Activated T-helper 2 cell treated with anti-CD3 and anti-CD28 coated beads, Interferon-gamma antibody, Interleukin-2, Interleukin-4, amounts not matched to agents 10 μg/mL and 5 μg/mL and 100 μg/mL, durations not matched to agents 14 hours and 24 hours and 36 hours (primary cell): Measurements from ENCODE around the gene BLVRB. TPM values are rescaled to one million over a fixed set of nuclear protein-coding genes. Genes with fewer than 3 reads are reported as not detected.

Experiments
- DNase-seq: peaks from one replicate; pipeline ENCODE4 v3.0.0; 2021; ENCODE audit warnings: low spot score
- H3K27ac Mint-ChIP-seq: one replicate; pipeline ENCODE4 v1.8.0; 2021; ENCODE audit warnings: mixed read lengths
- H3K27me3 Mint-ChIP-seq: one replicate; pipeline ENCODE4 v1.8.0; 2021; ENCODE audit warnings: low read depth, mixed read lengths
- H3K36me3 Mint-ChIP-seq: one replicate; pipeline ENCODE4 v1.8.0; 2021; ENCODE audit warnings: low read depth, mixed read lengths
- H3K4me1 Mint-ChIP-seq: one replicate; pipeline ENCODE4 v1.8.0; 2021; ENCODE audit warnings: low read depth, mixed read lengths
- H3K4me3 Mint-ChIP-seq: one replicate; pipeline ENCODE4 v1.8.0; 2021; ENCODE audit warnings: low read depth, mild to moderate bottlenecking, moderate library complexity, mixed read lengths
- H3K9me3 Mint-ChIP-seq: one replicate; pipeline ENCODE4 v1.8.0; 2021; ENCODE audit warnings: mixed read lengths
- intact Hi-C: fragments of 100-400 bp; cut with micrococcal nuclease; formaldehyde crosslinking; loops from one replicate; pipeline ENCODE4 v1.15.1; 2023
- total RNA-seq: library from RNA; stranded (reverse); gene quantifications from 2 replicates; pipeline ENCODE4 v1.2.3, GENCODE V29; 2022

The BLVRB gene
- total RNA-seq = 10.4 and 11.3 TPM in 2 replicates

DNA sequence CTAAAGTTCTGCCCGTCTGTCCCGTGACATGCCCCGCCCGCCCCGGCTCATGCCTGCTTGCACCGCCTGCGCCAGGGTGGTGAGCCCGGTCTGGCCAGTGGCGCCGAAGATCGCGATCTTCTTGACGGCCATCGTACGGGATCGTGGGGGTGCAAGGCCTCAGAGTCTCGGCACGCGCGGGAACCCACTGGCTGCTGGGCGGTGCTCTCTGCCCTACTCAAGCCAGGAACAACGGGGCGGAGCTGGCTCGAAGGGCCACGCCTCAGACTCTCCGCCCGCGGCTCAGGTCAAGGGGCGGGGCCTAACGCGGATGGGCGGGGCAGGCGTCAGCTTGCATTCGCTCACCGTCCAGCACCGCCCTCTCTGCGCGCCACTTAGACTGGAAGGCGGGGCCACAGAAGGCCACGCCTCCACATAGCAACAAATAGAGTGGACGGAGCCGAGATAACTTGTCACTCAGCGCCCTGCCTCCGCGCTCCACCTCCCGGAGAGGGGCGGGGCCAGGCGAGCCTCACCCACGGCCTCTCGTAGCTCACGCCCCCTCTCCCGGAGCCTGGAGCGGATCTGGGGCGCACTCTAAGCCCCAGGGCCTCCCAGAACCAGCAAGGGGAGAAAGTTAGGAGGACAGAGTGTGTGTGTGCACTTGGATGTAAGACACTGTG is at the start of gene BLVRB:
BLVRB (minus strand) TSS at position 189 of the 662 bp plus-strand sequence; CDS start at position 132, 57 bp downstream.
- peak; percentile 99 for DNase-seq
- intact Hi-C loops = loop anchor here (1.0 to 5.0 kb wide), 3 partner anchors 22 to 147 kb away; no protein-coding TSS in a partner anchor
- Mint-ChIP-seq H3K9me3 (no peaks in the 10 kb centered on the region), H3K27me3 (peaks cover 24% of the 10 kb centered on the region), H3K4me1 (peaks cover 21% of the 10 kb centered on the region), H3K4me3 (peak within 1 kb of the TSS; percentile 87), H3K27ac (peak within 1 kb of the TSS; percentile 78), H3K36me3 (peaks cover 5% of the 10 kb centered on the region)

DNA sequence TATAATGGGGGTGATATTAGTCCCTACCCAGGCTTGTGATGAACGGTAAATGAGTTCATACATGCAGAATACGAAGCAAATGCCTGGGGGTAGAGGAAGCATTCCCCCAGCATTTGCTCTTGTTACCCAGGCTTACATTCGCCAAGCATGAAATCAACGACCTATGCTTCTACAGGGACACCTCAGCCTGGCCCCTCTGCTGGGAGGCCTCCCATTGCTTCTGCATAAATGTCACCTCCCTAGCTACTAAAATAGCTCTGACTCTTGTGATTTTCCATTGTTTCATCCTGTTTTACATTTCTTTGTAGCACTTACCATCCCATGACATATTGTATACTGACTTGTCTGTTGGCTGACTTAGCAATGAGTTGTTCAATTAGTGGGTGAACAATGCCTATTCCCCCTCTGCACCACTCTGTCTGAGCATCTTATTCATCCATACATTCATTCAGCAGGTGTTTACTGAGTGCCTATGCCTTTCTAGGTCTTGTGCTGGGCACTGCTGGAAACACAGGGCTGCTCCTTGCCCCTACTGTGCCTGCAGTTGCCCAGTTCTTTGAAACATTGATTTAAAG is 48.3 kb upstream of the BLVRB start:
- H3K4me1 Mint-ChIP-seq = no peaks in the 10 kb centered on the region
- intact Hi-C loops = no loop called here
- no peak overlapping the region for H3K27ac Mint-ChIP-seq
- no peak for DNase-seq
- H3K9me3 Mint-ChIP-seq = no peaks in the 10 kb centered on the region
- H3K36me3 Mint-ChIP-seq = no peaks in the 10 kb centered on the region
- H3K4me3 Mint-ChIP-seq = no peak overlapping the region
- peaks cover 34% of the 10 kb centered on the region for H3K27me3 Mint-ChIP-seq

DNA sequence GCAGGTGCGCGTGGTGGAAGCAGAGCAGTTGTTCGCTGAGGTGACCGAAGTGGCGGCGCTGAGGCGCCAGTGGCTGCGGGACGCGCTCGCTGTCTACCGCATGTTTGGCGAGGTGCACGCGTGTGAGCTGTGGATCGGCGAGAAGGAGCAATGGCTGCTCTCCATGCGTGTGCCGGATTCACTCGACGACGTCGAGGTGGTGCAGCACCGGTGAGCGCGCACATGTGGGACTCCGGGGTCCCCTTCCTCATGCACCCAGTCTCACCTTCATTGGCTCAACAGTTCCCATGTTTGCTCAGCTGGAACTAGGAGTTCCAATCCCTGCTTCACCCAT is 47.8 kb upstream of the BLVRB start:
- H3K27me3 Mint-ChIP-seq = peaks cover 37% of the 10 kb centered on the region

DNA sequence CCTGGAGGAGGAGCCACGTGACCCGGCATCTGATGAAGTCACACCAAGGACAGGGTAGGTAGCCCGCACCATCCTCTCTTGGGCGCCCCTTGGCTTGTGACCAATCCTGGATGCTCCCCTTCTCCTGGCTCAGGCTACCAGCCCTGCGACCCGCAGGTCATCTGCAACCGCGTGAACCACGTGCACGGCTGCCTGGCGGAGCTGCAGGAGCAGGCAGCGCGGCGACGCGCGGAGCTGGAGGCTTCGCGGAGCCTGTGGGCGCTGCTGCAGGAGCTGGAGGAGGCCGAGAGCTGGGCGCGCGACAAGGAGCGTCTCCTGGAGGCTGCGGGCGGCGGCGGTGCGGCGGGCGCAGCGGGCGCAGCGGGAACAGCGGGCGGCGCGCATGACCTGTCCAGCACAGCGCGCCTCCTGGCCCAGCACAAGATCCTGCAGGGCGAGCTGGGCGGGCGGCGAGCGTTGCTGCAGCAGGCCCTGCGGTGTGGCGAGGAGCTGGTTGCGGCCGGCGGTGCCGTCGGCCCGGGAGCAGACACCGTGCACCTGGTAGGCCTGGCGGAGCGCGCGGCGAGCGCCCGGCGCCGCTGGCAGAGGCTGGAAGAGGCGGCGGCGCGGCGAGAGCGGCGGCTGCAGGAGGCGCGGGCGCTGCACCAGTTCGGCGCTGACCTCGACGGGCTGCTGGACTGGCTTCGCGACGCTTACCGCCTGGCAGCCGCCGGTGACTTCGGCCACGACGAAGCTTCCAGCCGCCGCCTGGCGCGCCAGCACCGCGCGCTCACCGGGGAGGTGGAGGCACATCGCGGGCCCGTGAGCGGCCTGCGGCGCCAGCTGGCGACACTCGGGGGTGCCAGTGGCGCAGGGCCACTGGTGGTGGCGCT is 47.2 kb upstream of the BLVRB start:
- Mint-ChIP-seq H3K4me1 (no peaks in the 10 kb centered on the region), H3K27ac (no peak overlapping the region), H3K4me3 (no peak overlapping the region), H3K9me3 (no peaks in the 10 kb centered on the region), H3K36me3 (no peaks in the 10 kb centered on the region), H3K27me3 (peaks cover 40% of the 10 kb centered on the region)
- intact Hi-C loops = no loop called here
- DNase-seq = no peak

More for the DNA sequence above, 47.8 kb upstream of the BLVRB start:
- no peaks in the 10 kb centered on the region for H3K4me1 Mint-ChIP-seq
- H3K36me3 Mint-ChIP-seq = no peaks in the 10 kb centered on the region
- H3K4me3 Mint-ChIP-seq = no peak overlapping the region
- H3K27ac Mint-ChIP-seq = no peak overlapping the region
- intact Hi-C loops = no loop called here
- DNase-seq = no peak
- no peaks in the 10 kb centered on the region for H3K9me3 Mint-ChIP-seq

DNA sequence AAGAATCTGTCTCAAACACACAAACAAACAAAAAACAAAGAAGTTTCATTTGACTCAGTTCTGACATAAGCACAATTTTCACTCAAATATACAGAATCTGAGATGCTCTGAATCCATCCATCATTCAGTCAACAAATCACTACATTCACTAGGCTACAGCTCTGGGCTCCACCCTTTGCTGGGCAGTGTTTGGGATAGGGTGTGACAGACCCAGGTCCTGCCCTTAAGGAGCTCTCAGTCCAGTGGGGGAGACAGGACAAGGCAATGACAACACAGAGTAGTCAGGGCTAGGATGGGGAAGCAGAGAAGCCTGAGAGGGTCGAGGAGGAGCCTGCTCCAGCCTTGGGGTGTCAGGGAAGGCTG is 46.5 kb upstream of the BLVRB start:
- H3K9me3 Mint-ChIP-seq = no peaks in the 10 kb centered on the region
- H3K27ac Mint-ChIP-seq = no peak overlapping the region
- no peaks in the 10 kb centered on the region for H3K36me3 Mint-ChIP-seq
- H3K27me3 Mint-ChIP-seq = peaks cover 41% of the 10 kb centered on the region
- intact Hi-C loops = no loop called here
- H3K4me1 Mint-ChIP-seq = no peaks in the 10 kb centered on the region
- DNase-seq = no peak
- H3K4me3 Mint-ChIP-seq = no peak overlapping the region

DNA sequence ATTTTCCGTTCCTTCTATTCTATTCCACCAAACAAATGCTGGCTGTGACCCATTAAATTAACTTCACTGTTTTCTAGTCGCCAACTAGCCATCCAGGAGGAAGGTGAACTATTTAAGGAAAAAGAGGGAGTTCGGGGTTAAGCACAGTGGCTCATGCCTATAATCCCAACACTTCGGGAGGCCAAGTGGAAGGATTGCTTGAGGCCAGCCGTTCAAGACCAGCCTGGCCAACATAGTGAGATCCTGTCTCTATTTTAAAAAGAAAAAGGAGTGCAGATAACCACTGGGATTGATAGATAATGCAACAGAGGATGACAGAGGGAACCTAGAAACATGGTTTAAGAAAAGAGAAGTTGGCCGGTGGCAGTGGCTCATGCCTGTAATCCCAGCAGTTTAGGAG is 45.9 kb upstream of the BLVRB start:
- intact Hi-C loops = no loop called here
- Mint-ChIP-seq H3K36me3 (no peaks in the 10 kb centered on the region), H3K27me3 (peaks cover 37% of the 10 kb centered on the region), H3K4me3 (no peak overlapping the region), H3K27ac (no peak overlapping the region), H3K9me3 (no peaks in the 10 kb centered on the region), H3K4me1 (no peaks in the 10 kb centered on the region)
- no peak for DNase-seq

DNA sequence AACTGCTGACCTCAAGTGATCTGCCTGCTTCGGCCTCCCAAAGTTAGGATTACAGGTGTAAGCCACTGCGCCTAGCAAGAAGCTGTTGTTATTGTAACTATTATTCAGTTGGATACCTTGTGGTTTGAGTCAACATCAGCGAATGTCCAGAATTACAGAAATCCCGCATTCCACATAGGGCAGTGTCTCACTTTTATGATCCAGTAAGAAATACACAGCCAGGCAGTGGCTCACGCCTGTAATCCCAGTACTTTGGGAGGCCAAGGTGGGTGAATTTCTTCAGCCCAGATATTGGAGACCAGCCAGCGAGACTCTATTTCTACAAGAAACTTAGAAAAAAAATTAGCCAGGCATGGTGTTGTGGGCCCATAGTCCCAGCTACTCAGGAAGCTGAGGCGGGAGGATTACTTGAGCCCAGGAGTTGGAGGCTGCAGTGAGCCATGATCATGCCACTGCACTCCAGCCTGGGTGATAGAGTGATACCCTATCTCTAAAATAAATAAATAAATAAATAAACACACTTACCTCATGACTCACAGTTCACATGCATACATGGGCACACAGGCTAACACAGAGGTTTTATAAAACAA is 45.1 kb upstream of the BLVRB start:
- no peaks in the 10 kb centered on the region for H3K4me1 Mint-ChIP-seq
- peaks cover 37% of the 10 kb centered on the region for H3K27me3 Mint-ChIP-seq
- H3K9me3 Mint-ChIP-seq = no peaks in the 10 kb centered on the region
- DNase-seq = no peak
- intact Hi-C loops = no loop called here
- no peaks in the 10 kb centered on the region for H3K36me3 Mint-ChIP-seq
- H3K27ac Mint-ChIP-seq = no peak overlapping the region
- no peak overlapping the region for H3K4me3 Mint-ChIP-seq

DNA sequence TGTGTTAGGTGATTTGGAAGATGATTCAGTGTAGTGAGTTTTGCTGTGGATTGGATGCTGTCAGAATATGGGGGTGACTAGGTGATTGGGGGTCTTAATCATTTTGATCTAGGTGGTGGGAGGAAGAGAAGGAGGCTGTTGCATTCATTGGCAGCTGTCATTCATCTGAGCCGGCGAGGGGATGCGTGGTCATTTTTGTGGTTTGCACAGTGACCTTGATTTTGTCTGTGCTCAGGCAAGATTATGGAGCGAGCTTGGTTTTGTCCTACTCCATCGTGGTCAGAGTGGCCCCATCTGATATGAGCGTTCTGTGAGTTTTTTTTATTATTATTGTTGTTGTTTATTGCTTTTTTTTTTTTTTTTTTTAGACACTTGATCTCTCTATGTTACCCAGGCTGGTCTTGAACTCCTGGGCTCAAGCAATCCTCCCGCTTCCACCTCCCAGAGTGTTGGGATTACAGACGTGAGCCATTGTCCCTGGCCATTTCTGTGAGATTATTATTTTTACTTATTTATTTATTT is 43.3 kb upstream of the BLVRB start:
- Mint-ChIP-seq H3K27ac (no peak overlapping the region), H3K4me3 (no peak overlapping the region), H3K9me3 (no peaks in the 10 kb centered on the region), H3K36me3 (no peaks in the 10 kb centered on the region), H3K4me1 (no peaks in the 10 kb centered on the region), H3K27me3 (peaks cover 29% of the 10 kb centered on the region)
- DNase-seq = no peak
- intact Hi-C loops = no loop called here

DNA sequence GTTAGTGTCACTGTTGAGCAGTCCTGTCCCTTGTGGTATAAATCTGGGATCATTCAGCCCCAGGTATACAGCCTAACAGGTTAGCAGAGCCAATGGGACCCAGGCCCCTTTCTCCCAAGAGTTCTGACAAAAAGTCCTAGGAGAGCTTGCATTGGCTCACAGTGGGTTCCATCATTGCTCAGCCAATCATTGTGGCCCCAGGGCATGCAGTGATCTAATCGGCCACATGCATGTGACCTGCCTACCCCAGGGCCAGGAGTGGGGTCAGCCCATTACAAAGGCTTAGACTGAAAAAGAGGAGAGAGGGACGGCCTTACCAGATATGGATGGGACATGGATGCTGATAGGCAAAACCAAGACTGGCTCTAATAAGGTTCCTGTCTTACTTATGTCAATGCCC is 42.3 kb upstream of the BLVRB start:
- Mint-ChIP-seq H3K9me3 (no peaks in the 10 kb centered on the region), H3K27me3 (peaks cover 26% of the 10 kb centered on the region), H3K27ac (no peak overlapping the region), H3K4me1 (no peaks in the 10 kb centered on the region), H3K4me3 (no peak overlapping the region), H3K36me3 (no peaks in the 10 kb centered on the region)
- DNase-seq = no peak
- intact Hi-C loops = no loop called here

DNA sequence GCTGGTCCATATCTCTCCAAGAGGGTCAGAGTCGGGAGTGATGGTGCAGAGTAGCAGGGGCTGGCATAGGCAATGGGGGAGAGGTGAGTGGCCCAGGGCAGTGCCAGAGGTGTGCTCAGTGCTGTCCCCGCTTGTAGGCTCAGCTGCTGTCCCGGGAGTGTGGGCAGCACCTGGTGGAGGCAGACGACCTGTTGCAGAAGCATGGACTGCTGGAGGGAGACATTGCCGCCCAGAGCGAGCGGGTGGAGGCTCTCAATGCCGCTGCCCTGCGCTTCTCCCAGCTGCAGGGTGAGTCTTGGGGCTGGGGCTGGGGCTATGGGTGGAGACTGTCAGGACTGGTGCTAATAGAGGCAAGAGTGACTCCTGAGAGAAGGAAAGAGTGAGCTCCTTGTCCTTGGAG is 40.6 kb upstream of the BLVRB start:
- Mint-ChIP-seq H3K36me3 (no peaks in the 10 kb centered on the region), H3K4me1 (no peaks in the 10 kb centered on the region), H3K27ac (no peak overlapping the region), H3K27me3 (peaks cover 17% of the 10 kb centered on the region), H3K9me3 (no peaks in the 10 kb centered on the region), H3K4me3 (no peak overlapping the region)
- DNase-seq = no peak
- intact Hi-C loops = no loop called here

DNA sequence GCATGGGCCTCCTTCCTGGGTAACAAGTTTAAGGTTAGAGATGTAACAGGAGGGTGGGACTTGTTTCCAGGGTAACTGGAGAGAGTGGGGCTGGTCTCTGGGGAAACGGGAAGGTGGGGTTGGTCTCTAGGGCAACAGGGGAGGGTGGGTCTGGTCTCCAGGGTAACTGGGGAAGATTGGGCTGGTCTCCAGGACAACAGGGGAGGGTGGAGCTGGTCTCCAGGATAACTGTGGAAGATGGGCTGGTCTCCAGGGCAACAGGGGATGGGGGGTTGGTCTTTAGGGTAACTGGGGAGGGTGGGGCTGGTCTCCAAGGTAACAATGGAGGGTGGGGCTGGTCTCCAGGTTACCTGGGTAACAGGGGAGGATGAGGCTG is 37.8 kb upstream of the BLVRB start:
- Mint-ChIP-seq H3K4me3 (no peak overlapping the region), H3K36me3 (no peaks in the 10 kb centered on the region), H3K9me3 (no peaks in the 10 kb centered on the region)

DNA sequence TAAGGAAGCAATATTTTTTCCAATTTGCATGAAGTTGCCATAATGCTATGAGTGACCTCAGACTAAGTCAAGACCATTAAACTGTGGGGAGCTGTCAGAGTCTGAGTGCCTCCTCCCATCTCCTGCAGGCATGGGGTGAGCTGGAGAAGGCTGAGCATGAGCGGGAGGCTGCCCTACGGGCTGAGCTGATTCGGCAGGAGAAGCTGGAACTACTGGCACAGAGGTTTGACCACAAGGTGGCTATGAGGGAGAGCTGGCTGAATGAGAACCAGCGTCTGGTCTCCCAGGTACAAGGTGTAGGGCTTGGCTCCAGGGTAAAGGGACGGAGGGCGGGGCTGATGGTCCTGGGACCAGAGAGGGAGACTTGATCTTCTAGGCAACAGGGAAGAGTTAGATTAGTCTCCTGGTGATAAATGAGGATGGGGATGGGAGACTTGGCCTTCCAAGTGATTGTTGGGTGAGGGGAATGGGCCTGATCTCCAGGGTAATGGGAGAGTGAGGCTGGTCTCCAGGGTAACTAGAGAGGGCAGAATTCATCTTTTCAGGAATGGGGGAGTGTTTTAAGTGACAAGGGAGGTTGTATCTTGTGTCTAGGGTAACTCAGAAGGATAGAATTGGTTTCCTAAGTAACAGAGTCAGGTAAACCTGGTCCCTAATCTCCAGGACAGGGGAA is 37.2 kb upstream of the BLVRB start:
- Mint-ChIP-seq H3K4me1 (no peaks in the 10 kb centered on the region), H3K27me3 (peaks cover 5% of the 10 kb centered on the region), H3K4me3 (no peak overlapping the region), H3K27ac (no peak overlapping the region), H3K9me3 (no peaks in the 10 kb centered on the region), H3K36me3 (no peaks in the 10 kb centered on the region)
- DNase-seq = no peak
- intact Hi-C loops = no loop called here

More for the DNA sequence above, 37.8 kb upstream of the BLVRB start:
- DNase-seq = no peak
- intact Hi-C loops = no loop called here
- Mint-ChIP-seq H3K4me1 (no peaks in the 10 kb centered on the region), H3K27me3 (peaks cover 8% of the 10 kb centered on the region), H3K27ac (no peak overlapping the region)
